Measurements from ENCODE around the gene MINDY4. TPM values are rescaled to one million over a fixed set of nuclear protein-coding genes. Genes with fewer than 3 reads are reported as not detected.

The MINDY4 gene
- total and polyA plus RNA-seq, 2 of the 4 experiments (the other 2 are of a cell fraction): 1.8 to 3.6 TPM

GRCh38 chr7:30750683-30751650 is 20.2 kb upstream of the MINDY4 start (continued):
- TF ChIP-seq CEBPB (IDR thresholded peaks at IDR 0.05; ENCODE audit: low read depth, low read length) (peak; percentile 31; the same call in 1 of the 2 replicates), RAD21 (IDR thresholded peaks at IDR 0.05; ENCODE audit: low read length) (no peak), CHD1 (IDR thresholded peaks at IDR 0.05; ENCODE audit: low read depth, low read length) (no peak), FOS (IDR thresholded peaks at IDR 0.05; ENCODE audit: low read depth, low read length) (peak; percentile 9; the same call in 1 of the 2 replicates)

Measured in IMR-90 (cell line).